Mesangial cell (primary cell): Measurements from ENCODE around the gene SERINC5. TPM values are rescaled to one million over a fixed set of nuclear protein-coding genes. Genes with fewer than 3 reads are reported as not detected.

Experiments
- total RNA-seq: library from RNA; depleted of rRNA; stranded (reverse); fragments of >200 nt; gene quantifications from 2 replicates; pipeline ENCODE4 v1.2.3, GENCODE V29; 2015

The SERINC5 gene
- total RNA-seq: 10.6 and 24.1 TPM in 2 replicates

GRCh38 chr5:80255811-80256712 is at the start of gene SERINC5:
Gene SERINC5 (minus strand): TSS chr5:80256048. CDS start chr5:80255922, 126 bp downstream.

Other genes with a start within 250 kb of the SERINC5 start
- 0.33 and 1.9 TPM in 2 replicates for gene THBS4, start 220.7 kb downstream of the SERINC5 start, total RNA-seq
- gene SPZ1, start 64.0 kb upstream of the SERINC5 start, total RNA-seq: not detected in 2 replicates
- 12.7 and 17.2 TPM in 2 replicates for gene ZFYVE16, start 152.0 kb upstream of the SERINC5 start, total RNA-seq
- gene FAM151B, start 232.1 kb upstream of the SERINC5 start, total RNA-seq: 0.16 and 0.89 TPM in 2 replicates